ENCODE results near the gene SLX4. TPM values are rescaled to one million over a fixed set of nuclear protein-coding genes. Genes with fewer than 3 reads are reported as not detected.

Gene SLX4
- total and polyA plus RNA-seq, 5 experiments from 2014 or later: 0.32 to 8.6 (median 1.2) TPM

DNA sequence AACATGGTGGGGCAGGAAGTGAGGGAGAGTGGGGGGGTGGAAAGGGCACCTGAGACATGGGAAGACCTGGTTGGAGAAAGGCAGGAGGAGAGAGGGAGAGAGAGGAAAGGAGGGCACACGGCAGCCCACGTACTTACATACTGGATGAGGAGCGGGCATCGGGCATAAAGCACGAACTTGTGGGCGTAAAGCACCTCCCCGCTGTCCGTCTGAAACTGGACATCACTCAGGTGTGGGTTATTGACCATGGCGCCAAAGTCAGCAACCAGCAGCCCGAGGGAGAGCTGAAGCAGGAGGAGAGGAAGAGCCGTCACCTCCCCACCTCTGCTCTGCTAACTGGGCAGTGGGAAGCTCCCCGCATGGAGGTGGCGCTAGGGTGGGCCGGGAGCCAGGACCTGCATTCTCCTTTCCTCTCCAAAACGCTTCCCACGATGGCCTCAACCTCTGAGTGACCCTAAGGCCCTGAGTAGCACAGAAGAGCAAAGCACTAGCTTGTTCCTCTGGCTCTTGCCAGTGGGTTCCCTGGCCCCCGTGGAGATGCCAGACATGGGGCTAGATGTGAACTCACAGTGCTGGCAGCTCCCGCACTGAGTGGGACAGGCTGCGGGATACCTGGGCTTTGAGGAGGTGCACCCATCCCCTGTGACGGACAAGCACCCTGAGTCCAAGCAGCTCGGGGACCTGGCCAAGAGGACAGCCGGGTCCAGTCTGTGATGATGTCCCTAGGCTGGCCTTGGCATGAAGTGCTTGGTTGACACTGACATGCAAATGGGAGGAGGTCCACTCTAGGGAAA lies 16.9 kb downstream of the SLX4 start:
- Mint-ChIP-seq H3K4me1 (peaks cover 0 to 6% (median 4%) of the 10 kb centered on the region in 4 donors), H3K27me3 (no peaks in the 10 kb centered on the region), H3K4me3 (no peak overlapping the region), H3K27ac (peak overlapping the region in 1 of 10 donors; percentile 37), H3K9me3 (no peaks in the 10 kb centered on the region), H3K36me3 (peaks cover 0 to 14% (median 5%) of the 10 kb centered on the region in 3 donors)
- ATAC-seq: no peak
- POLR2A ChIA-PET: no interaction called here
- DNase-seq: no peak

GRCh38 chr16:3592559-3592958 lies 18.8 kb downstream of the SLX4 start:
- Mint-ChIP-seq H3K4me1 (peaks cover 0 to 4% (median 3%) of the 10 kb centered on the region in 4 donors), H3K27ac (peak overlapping the region in 1 of 10 donors; percentile 39), H3K9me3 (no peaks in the 10 kb centered on the region), H3K4me3 (no peak overlapping the region), H3K27me3 (no peaks in the 10 kb centered on the region), H3K36me3 (peaks cover 0 to 12% (median 5%) of the 10 kb centered on the region in 3 donors)
- no peak for ATAC-seq
- POLR2A ChIA-PET: interaction anchor here (0.5 kb wide), 1 partner anchor 214 kb away, joined by 4 read pairs; no protein-coding TSS in a partner anchor
- no peak for DNase-seq

DNA sequence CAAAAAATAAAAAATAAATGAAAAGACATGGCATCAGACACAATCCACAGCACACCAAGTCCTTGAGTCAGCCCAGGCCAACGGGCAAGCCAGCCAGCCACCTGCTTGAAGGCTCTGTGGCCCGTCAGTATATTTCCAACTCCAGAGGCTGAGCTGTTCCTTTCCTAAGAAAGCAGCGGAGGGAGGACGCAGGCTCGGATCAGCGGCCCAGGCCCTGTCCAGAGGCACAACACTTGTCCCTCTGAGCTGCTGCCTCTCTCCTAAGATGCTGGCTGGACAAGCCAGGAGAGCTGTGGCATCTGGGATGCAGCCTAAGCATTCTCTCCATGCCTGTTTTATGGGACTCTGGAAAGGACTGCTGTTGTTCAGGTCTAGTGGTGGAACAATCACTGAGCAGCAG lies 19.4 kb downstream of the SLX4 start:
- H3K36me3 Mint-ChIP-seq: peaks cover 0 to 8% (median 5%) of the 10 kb centered on the region in 3 donors
- ATAC-seq (no peak), DNase-seq (no peak)
- POLR2A ChIA-PET: interaction anchor here (0.5 kb wide), 1 partner anchor 215 kb away, joined by 4 read pairs; no protein-coding TSS in a partner anchor
- H3K27ac Mint-ChIP-seq: peak overlapping the region in 1 of 10 donors; percentile 22
- no peaks in the 10 kb centered on the region for H3K9me3 Mint-ChIP-seq
- H3K4me1 Mint-ChIP-seq: peaks cover 0 to 4% (median 2%) of the 10 kb centered on the region in 4 donors
- H3K4me3 Mint-ChIP-seq: no peak overlapping the region
- no peaks in the 10 kb centered on the region for H3K27me3 Mint-ChIP-seq

DNA sequence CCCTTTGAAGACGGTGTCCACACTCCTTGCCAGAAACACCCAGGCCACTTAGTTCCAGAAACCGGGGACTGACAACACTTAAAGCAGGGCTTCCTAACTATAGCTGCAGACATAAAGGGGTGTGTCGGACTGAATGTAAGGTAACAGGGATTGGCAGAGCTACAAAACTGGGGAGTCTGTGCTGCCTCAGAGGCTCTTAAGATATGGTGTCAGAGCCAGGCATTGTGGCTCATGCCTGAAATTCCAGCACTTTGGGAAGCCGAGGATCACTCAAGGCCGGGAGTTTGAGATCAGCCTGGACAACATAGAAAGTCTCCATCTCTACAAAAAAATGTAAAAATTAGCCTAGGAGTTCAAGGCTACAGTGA lies 20.0 kb downstream of the SLX4 start:
- Mint-ChIP-seq H3K4me3 (no peak overlapping the region), H3K4me1 (peaks cover 0 to 7% (median 2%) of the 10 kb centered on the region in 4 donors), H3K36me3 (peaks cover 0 to 11% (median 5%) of the 10 kb centered on the region in 3 donors), H3K27me3 (no peaks in the 10 kb centered on the region), H3K9me3 (no peaks in the 10 kb centered on the region), H3K27ac (peak overlapping the region in 1 of 10 donors; percentile 22)
- DNase-seq: no peak
- no peak for ATAC-seq
- POLR2A ChIA-PET: no interaction called here

DNA sequence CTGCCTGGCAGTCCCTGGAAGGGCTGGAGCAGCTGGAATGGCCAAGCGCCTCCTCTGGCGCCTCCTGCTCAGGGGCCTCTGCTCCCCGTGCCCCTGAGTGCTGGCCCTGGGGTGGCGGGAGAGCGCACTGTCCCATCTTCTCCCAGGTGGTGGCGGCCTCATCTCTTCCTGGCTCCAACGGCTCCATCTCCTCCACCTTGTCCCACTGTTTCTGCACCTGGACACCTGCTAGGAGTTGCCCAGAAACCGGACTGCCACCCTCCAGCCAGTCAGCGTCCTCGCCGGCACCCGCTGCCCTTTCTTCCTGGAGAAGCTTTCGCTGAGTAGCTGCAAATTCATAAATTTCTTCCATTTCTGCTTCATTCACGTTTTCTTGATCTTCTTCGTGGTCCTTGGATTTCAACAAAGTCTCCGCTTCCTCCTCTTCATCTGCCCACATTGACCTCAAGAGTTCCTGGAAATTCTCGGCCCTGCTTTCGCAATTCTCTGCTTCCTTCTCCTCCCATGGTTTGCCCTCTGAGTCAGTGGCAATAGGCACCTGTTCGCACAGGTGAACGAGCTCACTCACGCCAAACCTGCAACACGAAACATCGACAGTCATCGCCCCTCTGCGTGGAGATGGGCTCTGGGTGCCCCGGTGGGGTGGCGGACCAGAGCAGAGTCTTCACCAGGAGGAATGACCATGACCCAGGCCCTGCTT lies 20.5 kb downstream of the SLX4 start:
- ATAC-seq: no peak
- Mint-ChIP-seq H3K36me3 (peaks cover 0 to 11% (median 5%) of the 10 kb centered on the region in 3 donors), H3K27ac (peak overlapping the region in 2 of 10 donors; percentile 27 to 84), H3K4me3 (no peak overlapping the region), H3K4me1 (peaks cover 0 to 7% (median 3%) of the 10 kb centered on the region in 4 donors), H3K9me3 (no peaks in the 10 kb centered on the region), H3K27me3 (no peaks in the 10 kb centered on the region)
- POLR2A ChIA-PET: interaction anchor here (0.7 to 1.2 kb wide), 2 partner anchors 35 to 43 kb away, joined by 3 read pairs; no protein-coding TSS in a partner anchor
- DNase-seq: no peak

- Mint-ChIP-seq H3K27me3 (no peaks in the 10 kb centered on the region), H3K4me3 (no peak overlapping the region), H3K36me3 (peaks cover 0 to 11% (median 5%) of the 10 kb centered on the region in 3 donors), H3K4me1 (peaks cover 0 to 7% (median 5%) of the 10 kb centered on the region in 4 donors), H3K9me3 (no peaks in the 10 kb centered on the region), H3K27ac (no peak overlapping the region)
- POLR2A ChIA-PET: interaction anchor here (1.2 to 1.3 kb wide), 2 partner anchors 14 to 36 kb away, joined by 3 read pairs; no protein-coding TSS in a partner anchor
- DNase-seq: no peak
- ATAC-seq: no peak
Observed at GRCh38 chr16:3589991-3590701, 21.3 kb downstream of the SLX4 start.

DNA sequence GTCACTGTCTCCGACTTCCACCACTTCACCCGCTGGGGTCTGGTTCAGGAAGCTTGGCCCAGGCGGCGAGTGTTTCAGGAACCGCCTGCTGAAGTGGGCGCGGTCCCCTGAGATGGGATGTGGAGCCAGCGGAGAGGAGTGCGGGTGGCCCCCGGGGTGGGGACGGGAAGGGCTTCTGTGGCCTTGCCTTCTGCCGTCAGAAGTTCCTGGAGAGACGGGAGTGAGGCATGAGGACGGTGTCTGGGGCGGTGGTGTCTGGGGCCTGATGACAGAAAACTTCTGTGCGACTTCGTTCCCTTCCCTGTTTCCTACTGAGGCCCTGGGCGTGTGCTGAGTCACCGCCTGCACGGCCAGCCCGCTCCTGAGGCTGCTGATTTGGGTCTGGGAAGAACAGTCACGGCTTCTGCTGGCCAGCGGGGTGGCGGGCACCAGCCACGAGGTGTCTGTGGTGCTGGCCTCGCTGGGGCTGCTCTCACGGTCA lies 21.9 kb downstream of the SLX4 start:
- Mint-ChIP-seq H3K27ac (no peak overlapping the region), H3K36me3 (peaks cover 0 to 11% (median 5%) of the 10 kb centered on the region in 3 donors), H3K27me3 (no peaks in the 10 kb centered on the region), H3K4me3 (no peak overlapping the region), H3K4me1 (peaks cover 0 to 7% (median 5%) of the 10 kb centered on the region in 4 donors), H3K9me3 (no peaks in the 10 kb centered on the region)
- POLR2A ChIA-PET: interaction anchor here (1.2 to 1.3 kb wide), 2 partner anchors 13 to 37 kb away, joined by 3 read pairs; no protein-coding TSS in a partner anchor
- DNase-seq (no peak), ATAC-seq (no peak)

GRCh38 chr16:3589001-3589400 lies 22.4 kb downstream of the SLX4 start:
- Mint-ChIP-seq H3K4me1 (peaks cover 0 to 7% (median 5%) of the 10 kb centered on the region in 4 donors), H3K27me3 (no peaks in the 10 kb centered on the region), H3K27ac (no peak overlapping the region), H3K36me3 (peaks cover 0 to 11% (median 8%) of the 10 kb centered on the region in 3 donors), H3K9me3 (no peaks in the 10 kb centered on the region), H3K4me3 (no peak overlapping the region)
- no peak for ATAC-seq
- POLR2A ChIA-PET: interaction anchor here (1.3 kb wide), 1 partner anchor 12 kb away, joined by 3 read pairs; no protein-coding TSS in a partner anchor
- DNase-seq: no peak

DNA sequence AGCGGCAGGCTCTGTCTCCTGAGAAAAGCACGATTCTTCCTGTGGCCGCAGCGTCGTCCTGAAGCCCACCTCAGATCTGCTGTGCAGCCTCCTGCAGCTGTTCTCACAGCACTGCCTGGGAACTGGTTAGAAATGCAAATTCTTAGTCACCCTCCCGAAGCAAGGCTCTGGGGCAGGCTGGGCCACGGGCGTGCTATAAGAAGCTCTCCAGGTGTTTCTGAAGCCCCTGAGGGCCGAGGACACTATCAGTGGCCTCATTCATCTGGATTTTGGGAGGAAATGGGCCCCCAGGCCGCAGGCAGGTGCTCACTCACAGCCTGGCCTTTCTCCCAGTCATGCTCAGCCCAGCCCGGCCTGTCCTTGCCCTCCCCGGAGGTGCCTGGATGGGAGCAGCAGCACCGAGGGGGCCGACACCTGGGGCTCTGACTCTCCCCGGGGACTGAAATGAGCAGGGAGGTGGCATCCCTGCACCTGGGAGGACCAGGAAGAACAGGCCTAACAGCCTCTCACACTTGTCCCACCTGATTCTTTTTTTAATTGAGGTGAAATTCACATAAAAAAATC lies 23.8 kb downstream of the SLX4 start:
- no peaks in the 10 kb centered on the region for H3K27me3 Mint-ChIP-seq
- ATAC-seq (no peak), DNase-seq (no peak)
- peaks cover 0 to 16% (median 8%) of the 10 kb centered on the region in 3 donors for H3K36me3 Mint-ChIP-seq
- H3K4me1 Mint-ChIP-seq: peaks cover 0 to 7% (median 5%) of the 10 kb centered on the region in 4 donors
- no peak overlapping the region for H3K4me3 Mint-ChIP-seq
- peak overlapping the region in 3 of 10 donors; percentile 15 to 46 (median 43) for H3K27ac Mint-ChIP-seq
- POLR2A ChIA-PET: no interaction called here
- H3K9me3 Mint-ChIP-seq: no peaks in the 10 kb centered on the region

GRCh38 chr16:3584412-3584811 lies 27.0 kb downstream of the SLX4 start:
- Mint-ChIP-seq H3K4me3 (no peak overlapping the region), H3K9me3 (no peaks in the 10 kb centered on the region), H3K27me3 (no peaks in the 10 kb centered on the region), H3K36me3 (peaks cover 0 to 10% (median 3%) of the 10 kb centered on the region in 3 donors), H3K27ac (no peak overlapping the region), H3K4me1 (peaks cover 10 to 22% (median 16%) of the 10 kb centered on the region in 4 donors)
- ATAC-seq: no peak
- POLR2A ChIA-PET: no interaction called here
- DNase-seq: no peak

DNA sequence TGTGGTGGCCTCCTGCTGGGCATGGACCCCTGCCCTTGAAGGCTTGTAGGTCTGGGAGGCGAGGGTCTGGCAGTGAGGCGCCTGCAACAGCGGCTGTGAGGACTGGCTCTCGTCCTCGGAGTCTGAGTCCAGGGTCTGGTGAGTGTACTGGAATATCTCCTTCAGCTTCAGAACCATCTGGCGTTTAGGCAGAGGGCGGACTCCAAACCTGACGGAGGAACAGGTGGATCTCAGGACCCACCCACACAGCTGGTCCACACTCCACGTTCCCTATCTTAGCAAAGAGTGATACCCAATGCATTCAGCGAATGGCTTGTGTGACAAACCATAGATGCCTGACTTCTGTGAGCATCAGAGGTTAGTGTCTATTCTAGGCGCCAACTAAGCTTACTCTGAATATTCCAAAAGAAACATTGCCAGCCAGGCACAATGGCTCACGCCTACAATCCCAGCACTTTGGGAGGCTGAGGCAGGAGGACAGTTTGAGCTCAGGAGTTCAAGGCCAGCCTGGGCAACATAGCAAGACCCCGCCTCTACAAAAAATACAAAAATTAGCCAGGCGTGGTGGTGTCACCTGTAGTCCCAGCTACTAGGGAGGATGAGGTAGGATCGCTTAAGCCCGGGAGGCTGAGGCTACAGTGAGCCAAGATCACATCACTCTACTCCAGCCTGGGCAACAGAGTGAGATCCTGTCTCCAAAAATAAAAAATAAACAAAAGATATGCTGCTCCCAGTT lies 27.9 kb downstream of the SLX4 start:
- POLR2A ChIA-PET: no interaction called here
- H3K36me3 Mint-ChIP-seq: peaks cover 0 to 8% (median 3%) of the 10 kb centered on the region in 3 donors
- H3K27ac Mint-ChIP-seq: no peak overlapping the region
- ATAC-seq: no peak
- H3K4me3 Mint-ChIP-seq: no peak overlapping the region
- no peaks in the 10 kb centered on the region for H3K27me3 Mint-ChIP-seq
- H3K9me3 Mint-ChIP-seq: no peaks in the 10 kb centered on the region
- no peak for DNase-seq
- H3K4me1 Mint-ChIP-seq: peaks cover 10 to 31% (median 26%) of the 10 kb centered on the region in 4 donors

Measured in naive thymus-derived CD8-positive, alpha-beta T cell (primary cell).